ENCODE results near the gene FOLR2.

The FOLR2 gene

DNA sequence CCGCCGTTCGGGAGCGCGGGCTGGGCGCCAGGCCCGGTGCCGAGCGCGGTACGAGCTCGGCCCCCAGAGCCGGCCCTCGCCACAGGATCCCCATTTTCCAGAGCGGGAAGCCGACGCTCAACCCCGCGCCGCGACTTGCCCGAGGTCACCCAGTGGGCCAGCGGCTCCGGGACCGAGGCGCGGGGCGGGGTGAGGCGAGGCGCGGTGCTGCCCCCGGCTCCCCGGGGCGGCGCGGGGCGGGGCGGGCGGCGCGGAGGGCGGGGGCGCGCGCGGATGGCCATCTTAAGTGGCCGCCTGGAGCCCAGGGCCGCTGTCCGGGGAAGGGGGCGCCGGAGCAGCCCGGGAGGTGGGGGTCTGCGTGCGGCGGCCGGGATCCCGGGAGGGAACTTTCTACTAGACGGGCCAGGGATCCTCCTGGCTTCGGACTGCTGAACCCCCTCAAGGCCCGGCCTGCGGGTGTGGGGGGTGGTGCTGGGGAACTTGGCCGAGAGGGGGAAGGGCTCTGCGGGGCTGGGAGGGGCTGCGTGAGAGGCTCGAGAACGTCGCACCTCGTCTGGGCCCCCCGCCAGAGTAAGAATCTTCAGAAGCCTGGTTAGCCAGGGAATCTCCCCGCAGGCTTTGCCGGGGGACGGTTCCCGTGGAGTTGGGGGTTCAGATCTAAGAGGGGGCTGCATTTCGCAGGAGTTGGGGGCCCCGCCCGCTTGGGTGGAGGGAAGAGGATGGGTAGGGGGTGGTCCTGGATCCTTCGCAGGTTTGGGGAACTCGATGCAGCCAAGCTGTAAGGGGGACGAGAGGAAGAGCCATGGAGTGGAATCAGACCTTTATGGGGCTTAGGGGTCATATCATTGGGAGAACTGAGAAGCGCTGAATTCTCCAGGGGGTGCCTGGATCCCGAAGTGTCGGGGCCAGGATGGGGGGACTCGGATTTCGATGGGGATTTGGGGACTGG lies 7.3 kb downstream of the FOLR2 start:
- peak overlapping the region; percentile 65 for H3K4me3 ChIP-seq (replicated peaks; ENCODE audit: low read depth, low read length)
- no peak for DNase-seq (ENCODE audit: extremely low read depth, low read depth)
- TF ChIP-seq, protein P1, sequence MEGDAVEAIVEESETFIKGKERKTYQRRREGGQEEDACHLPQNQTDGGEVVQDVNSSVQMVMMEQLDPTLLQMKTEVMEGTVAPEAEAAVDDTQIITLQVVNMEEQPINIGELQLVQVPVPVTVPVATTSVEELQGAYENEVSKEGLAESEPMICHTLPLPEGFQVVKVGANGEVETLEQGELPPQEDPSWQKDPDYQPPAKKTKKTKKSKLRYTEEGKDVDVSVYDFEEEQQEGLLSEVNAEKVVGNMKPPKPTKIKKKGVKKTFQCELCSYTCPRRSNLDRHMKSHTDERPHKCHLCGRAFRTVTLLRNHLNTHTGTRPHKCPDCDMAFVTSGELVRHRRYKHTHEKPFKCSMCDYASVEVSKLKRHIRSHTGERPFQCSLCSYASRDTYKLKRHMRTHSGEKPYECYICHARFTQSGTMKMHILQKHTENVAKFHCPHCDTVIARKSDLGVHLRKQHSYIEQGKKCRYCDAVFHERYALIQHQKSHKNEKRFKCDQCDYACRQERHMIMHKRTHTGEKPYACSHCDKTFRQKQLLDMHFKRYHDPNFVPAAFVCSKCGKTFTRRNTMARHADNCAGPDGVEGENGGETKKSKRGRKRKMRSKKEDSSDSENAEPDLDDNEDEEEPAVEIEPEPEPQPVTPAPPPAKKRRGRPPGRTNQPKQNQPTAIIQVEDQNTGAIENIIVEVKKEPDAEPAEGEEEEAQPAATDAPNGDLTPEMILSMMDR (IDR thresholded peaks at IDR 0.05; ENCODE audit: low read depth, low read length, missing control alignments): no peak

DNA sequence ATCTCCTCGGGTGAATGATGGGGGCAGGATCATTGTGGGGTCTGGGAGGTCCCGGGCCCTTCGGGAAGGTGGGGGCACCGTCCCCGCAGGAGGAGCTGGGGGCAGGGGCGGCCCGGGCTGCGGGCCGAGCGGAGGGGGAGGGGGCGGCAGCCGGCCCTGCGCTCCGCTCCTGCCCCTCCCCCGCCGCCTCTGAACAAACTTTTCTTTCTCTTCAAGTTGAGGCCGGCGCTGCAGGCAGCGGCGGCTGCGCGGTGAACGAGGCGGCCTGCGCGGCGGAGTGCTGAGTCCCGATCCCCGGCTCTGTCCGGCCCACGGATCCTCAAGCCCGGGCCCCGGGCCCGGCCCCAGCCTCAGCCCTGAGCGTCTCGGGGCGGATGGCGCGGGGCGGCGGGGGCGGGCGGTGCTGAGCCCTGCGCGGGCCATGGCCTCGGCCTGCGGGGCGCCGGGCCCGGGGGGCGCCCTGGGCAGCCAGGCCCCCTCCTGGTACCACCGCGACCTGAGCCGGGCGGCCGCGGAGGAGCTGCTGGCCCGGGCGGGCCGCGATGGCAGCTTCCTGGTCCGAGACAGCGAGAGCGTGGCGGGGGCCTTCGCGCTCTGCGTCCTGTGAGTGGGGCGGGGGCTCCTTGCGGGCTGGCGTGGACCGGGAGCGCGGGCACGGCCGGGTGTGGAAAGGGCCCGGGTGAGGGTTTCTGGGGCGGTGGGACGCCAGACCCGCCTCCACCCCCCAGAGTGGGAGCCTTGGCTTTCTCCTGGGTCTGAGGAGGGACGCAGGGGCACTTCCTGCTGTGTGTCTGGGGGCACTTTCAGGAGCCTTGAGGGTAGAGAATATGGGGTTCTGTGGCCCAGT lies 8.2 kb downstream of the FOLR2 start, which contains the start of gene INPPL1:
INPPL1 (plus strand) TSS at position 204 of the 847 bp plus-strand sequence; CDS start at position 422, 218 bp downstream.
- TF ChIP-seq, protein P1 (IDR thresholded peaks at IDR 0.05; ENCODE audit: low read depth, low read length, missing control alignments): no peak
- DNase-seq (ENCODE audit: extremely low read depth, low read depth): no peak
- H3K4me3 ChIP-seq (replicated peaks; ENCODE audit: low read depth, low read length): peak within 1 kb of the TSS; percentile 65

DNA sequence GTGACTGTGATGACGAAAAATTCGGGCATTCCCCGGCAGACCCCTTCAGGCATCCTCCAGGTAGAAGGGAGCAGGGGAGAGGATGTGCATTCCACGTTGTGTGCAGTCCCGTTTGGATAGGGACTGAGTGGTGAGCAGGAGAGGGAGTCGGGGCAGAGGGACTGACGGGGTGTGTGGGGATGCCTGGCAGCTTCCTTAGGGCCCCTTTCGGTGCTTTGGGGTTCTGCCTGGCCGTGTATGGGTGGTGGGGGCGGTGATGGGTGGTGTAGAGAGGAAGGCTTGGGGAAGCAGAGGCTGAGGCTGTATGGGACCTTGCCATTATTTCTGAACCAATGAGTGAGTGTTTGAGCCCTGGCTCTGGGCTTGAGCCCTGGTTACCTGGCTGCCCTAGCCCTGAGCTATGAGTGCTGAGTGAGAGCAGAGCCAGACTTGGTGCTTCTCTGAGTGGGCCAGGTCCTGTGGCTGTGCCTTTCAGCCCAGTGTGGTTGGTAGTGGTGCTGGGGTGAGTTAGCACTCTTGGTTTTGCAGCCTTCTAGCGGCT lies 8.9 kb downstream of the FOLR2 start:
- DNase-seq (ENCODE audit: extremely low read depth, low read depth): no peak
- TF ChIP-seq, protein P1 (IDR thresholded peaks at IDR 0.05; ENCODE audit: low read depth, low read length, missing control alignments): no peak
- peak overlapping the region; percentile 65 for H3K4me3 ChIP-seq (replicated peaks; ENCODE audit: low read depth, low read length)

DNA sequence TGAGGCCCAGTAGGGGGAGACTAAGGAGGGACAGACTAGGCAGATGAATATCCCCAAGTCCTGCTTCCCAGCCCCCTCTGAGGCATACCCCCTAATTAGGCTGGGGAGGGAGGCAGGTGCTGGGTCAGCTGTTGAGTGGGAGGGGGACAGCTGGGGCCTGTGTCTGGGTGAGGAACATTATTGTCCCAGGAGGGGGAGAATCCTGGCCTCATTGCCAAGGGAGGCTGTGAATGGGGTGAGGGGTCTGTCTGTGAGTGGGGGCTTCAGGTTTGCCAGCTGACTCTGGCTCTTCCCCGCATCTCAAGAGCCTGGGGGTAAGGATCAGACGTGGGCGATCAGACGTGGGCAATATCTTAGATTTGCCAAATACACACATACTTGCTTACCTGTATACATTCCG lies 10.1 kb downstream of the FOLR2 start:
- TF ChIP-seq, protein P1 (IDR thresholded peaks at IDR 0.05; ENCODE audit: low read depth, low read length, missing control alignments): no peak
- H3K4me3 ChIP-seq (replicated peaks; ENCODE audit: low read depth, low read length): no peak overlapping the region
- no peak for DNase-seq (ENCODE audit: extremely low read depth, low read depth)

DNA sequence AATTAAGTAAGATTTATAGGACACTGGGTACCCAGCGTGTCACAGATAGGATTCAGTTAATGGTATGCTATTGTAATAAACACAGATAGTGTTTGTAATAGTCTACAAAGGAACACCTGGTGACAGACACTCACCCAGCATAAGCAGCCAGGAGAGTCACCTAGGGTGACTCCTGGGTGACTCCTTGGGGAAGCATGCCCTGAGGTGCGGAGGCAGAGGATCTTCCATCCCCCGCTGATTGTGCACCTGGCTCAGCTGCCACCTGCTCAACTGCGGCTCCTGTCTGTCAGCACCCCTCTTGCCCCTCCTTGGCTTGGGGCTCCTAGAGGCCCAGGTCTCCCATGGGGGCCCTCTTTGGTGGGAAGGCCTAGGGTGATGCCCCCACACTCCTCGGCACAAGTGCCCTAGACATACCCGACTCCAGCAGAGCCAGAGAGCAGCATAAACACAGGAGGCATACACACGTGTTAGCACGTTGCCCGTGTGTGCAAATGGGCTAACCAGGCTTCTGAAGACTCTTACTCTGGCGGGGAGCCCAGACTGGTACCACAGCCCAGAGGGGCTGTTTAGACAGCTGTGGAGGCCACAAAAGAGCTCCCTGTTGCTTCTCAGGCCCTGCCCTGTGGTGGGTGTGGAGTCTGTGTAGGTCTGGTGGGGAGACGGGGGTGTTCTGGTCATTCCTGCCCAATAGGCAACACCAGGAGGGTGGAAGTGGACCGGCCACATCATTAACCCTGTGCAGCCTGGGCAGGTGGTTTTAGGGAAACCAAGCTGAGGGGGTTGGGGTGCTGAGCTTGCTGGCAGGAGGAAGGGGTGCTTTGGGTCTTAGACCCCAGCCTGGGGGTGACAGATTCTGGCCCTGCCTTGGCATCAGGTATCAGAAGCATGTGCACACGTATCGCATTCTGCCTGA lies 11.0 kb downstream of the FOLR2 start:
- no peak overlapping the region for H3K4me3 ChIP-seq (replicated peaks; ENCODE audit: low read depth, low read length)
- TF ChIP-seq, protein P1 (IDR thresholded peaks at IDR 0.05; ENCODE audit: low read depth, low read length, missing control alignments): no peak
- no peak for DNase-seq (ENCODE audit: extremely low read depth, low read depth)

Data from HFF-Myc (cell line).